HepG2 (cell line): Measurements from ENCODE around the gene ATXN7L2. TPM values are rescaled to one million over a fixed set of nuclear protein-coding genes. Genes with fewer than 3 reads are reported as not detected.

Experiments used
- AGO2 ChIP-seq: fragments of 200-400 bp; formaldehyde crosslinking; optimal IDR thresholded peaks from 2 replicates; pipeline ENCODE3; 2017; ENCODE audit warnings: mild to moderate bottlenecking, low read depth, low read length, moderate library complexity
- GZF1 ChIP-seq: sonication (generic); formaldehyde crosslinking; IDR thresholded peaks from 2 replicates; pipeline ENCODE4 v1.5.1; 2020; ENCODE audit warnings: mild to moderate bottlenecking, missing genetic modification reagents
- HOXD1 ChIP-seq: sonication (generic); formaldehyde crosslinking; IDR thresholded peaks from 2 replicates; pipeline ENCODE4 v1.5.0; 2020; ENCODE audit warnings: missing genetic modification reagents
- IRX3 ChIP-seq: sonication (generic); formaldehyde crosslinking; IDR thresholded peaks from 2 replicates; pipeline ENCODE4 v1.8.1; 2023; ENCODE audit warnings: mild to moderate bottlenecking, low read depth, missing genetic modification reagents, borderline replicate concordance
- NCOR1 ChIP-seq: fragments of 200-600 bp; sonication (generic); IDR thresholded peaks from 2 replicates; pipeline ENCODE4 v1.7.0; 2017; ENCODE audit warnings: antibody characterized with exemption, low read length, borderline replicate concordance
- SPEN ChIP-seq: sonication (generic); formaldehyde crosslinking; IDR thresholded peaks from 2 replicates; pipeline ENCODE4 v1.5.1; 2020; ENCODE audit warnings: low read depth, mild to moderate bottlenecking, missing genetic modification reagents
- TAF15 ChIP-seq: fragments of 200-400 bp; formaldehyde crosslinking; IDR thresholded peaks from one replicate; pipeline ENCODE4 v1.6.1; 2018; ENCODE audit warnings: mild to moderate bottlenecking, low read depth, low read length; ENCODE audit not compliant: poor library complexity, severe bottlenecking
- TCF12 ChIP-seq, 2 experiments: fragments of 450-650 bp in 1 of 2; sonication (generic) in 1 of 2; formaldehyde crosslinking in 1 of 2; IDR thresholded peaks; 2 replicates each; pipeline versions ENCODE4 v1.6.1 to v1.8.0; 2017 to 2022; ENCODE audit warnings: antibody characterized with exemption in 1 of 2, mild to moderate bottlenecking in 1 of 2, missing genetic modification reagents in 1 of 2, moderate library complexity in 1 of 2
- ZFP90 ChIP-seq: sonication (generic); formaldehyde crosslinking; IDR thresholded peaks from 2 replicates; pipeline ENCODE4 v1.8.0; 2022; ENCODE audit warnings: missing genetic modification reagents, mild to moderate bottlenecking, inconsistent platforms, borderline replicate concordance
- ZNF251 ChIP-seq: sonication (generic); formaldehyde crosslinking; IDR thresholded peaks from 2 replicates; pipeline ENCODE4 v1.9.0; 2021; ENCODE audit warnings: mild to moderate bottlenecking, missing genetic modification reagents
- ZNF337 ChIP-seq: sonication (generic); formaldehyde crosslinking; IDR thresholded peaks from 2 replicates; pipeline ENCODE4 v1.5.1; 2020; ENCODE audit warnings: missing genetic modification reagents, low read depth, mild to moderate bottlenecking, borderline replicate concordance
- ZNF484 ChIP-seq: sonication (generic); formaldehyde crosslinking; IDR thresholded peaks from 2 replicates; pipeline ENCODE4 v1.5.1; 2020; ENCODE audit warnings: mild to moderate bottlenecking, low read depth, missing genetic modification reagents, borderline replicate concordance
- polyA plus RNA-seq, 8 experiments: library from polyadenylated mRNA; depleted of rRNA in 3 of 8; stranded (reverse) in 7 of 8; unstranded in 1 of 8; fragments of >200 nt; fragmentation: Illumina TruSeq in 4 of 8; extraction: Trizol in 4 of 8; gene quantifications; 2 replicates each; pipeline versions ENCODE4 v1.2.1 to v1.2.3, GENCODE V29; 2011 to 2016; ENCODE audit warnings: low read depth in 4 of 8, missing spikeins in 1 of 8, mixed read lengths in 1 of 8; ENCODE audit not compliant: insufficient read depth in 1 of 8
- total RNA-seq, 5 experiments: library from RNA; depleted of rRNA; stranded (reverse); fragments of >200 nt; fragmentation: Illumina TruSeq; extraction: Trizol; gene quantifications; 2 replicates each; pipeline ENCODE4 v1.2.3, GENCODE V29; 2016; ENCODE audit warnings: low read depth in 1 of 5
- TF ChIP-seq, protein P1 (sequence below): IDR thresholded peaks from 2 replicates; pipeline ENCODE4 v1.6.1; 2012; ENCODE audit warnings: inconsistent platforms
- TF ChIP-seq, protein P2 (sequence below): sonication (generic); formaldehyde crosslinking; conservative IDR thresholded peaks from 2 replicates; pipeline ENCODE4 v1.4.0; 2020; ENCODE audit warnings: missing genetic modification reagents
- TF ChIP-seq, protein P3 (sequence below): sonication (generic); formaldehyde crosslinking; IDR thresholded peaks from 2 replicates; pipeline ENCODE4 v1.5.1; 2020; ENCODE audit warnings: mild to moderate bottlenecking, missing genetic modification reagents, borderline replicate concordance
- TF ChIP-seq, protein P4 (sequence below): sonication (generic); formaldehyde crosslinking; IDR thresholded peaks from 2 replicates; pipeline ENCODE4 v1.9.0; 2021; ENCODE audit warnings: missing genetic modification reagents, borderline replicate concordance

The ATXN7L2 gene
- total and polyA plus RNA-seq, 2 of the 13 experiments (the other 11 are each of a cell fraction or from before 2014, with no cell fraction given), result 2.7 to 2.8 TPM

DNA sequence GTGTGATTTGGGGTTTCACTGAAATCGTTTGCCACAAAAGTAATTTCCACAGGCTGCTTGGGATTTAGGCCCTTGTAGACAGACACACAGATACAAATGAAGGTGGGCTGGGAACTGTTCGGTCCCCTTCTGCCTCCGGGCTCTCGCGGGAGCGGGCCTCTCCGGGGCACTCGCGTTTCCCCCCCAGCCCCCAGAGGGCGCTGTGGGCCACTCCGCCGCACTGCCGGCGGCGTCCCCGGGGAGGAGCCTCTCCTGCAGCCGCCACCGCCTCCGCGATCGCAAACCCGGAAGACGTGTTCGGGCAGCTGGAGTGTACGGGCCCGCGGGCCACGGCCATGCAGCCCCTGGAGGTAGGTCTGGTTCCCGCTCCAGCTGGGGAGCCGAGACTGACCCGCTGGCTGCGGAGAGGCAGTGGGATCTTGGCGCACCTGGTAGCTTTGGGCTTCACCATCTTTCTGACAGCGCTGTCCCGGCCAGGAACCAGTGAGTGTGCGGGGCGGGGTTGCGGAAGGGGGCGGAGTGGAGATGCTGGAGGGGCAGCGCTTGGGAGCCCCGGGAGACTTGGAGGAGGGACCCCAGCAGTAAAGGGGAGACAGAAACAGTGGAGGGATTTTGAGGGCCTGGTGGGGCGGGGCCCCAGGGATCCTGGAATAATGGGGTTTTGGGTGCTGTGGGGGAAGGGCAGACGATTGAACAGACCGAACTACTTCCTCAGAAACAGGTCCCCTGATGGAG lies 10.3 kb downstream of the ATXN7L2 start, which contains the start of gene CYB561D1 (continued):
- TF ChIP-seq, protein P1, sequence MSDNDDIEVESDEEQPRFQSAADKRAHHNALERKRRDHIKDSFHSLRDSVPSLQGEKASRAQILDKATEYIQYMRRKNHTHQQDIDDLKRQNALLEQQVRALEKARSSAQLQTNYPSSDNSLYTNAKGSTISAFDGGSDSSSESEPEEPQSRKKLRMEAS, result peak; percentile 59
- TF ChIP-seq HOXD1 (CRISPR knock-in tag) (peak; percentile 75; the same call in 1 of the 2 replicates), ZNF337 (CRISPR knock-in tag) (no peak), IRX3 (CRISPR knock-in tag) (0 out of 2 replicates have a peak, but pooled peaks have one; percentile 59), TCF12 (IDR thresholded peaks at IDR 0.05) (no peak), TCF12 (CRISPR knock-in tag; IDR thresholded peaks at IDR 0.05) (no peak), TAF15 (peak; percentile 38), AGO2 (peak; percentile 84), GZF1 (peak; percentile 83), NCOR1 (no peak), ZNF484 (CRISPR knock-in tag) (no peak), ZNF251 (CRISPR knock-in tag) (no peak), ZFP90 (CRISPR knock-in tag) (peak; percentile 26; the same call in 1 of the 2 replicates), SPEN (CRISPR knock-in tag) (peak; percentile 68; the same call in 1 of the 2 replicates)
- TF ChIP-seq, protein P2, sequence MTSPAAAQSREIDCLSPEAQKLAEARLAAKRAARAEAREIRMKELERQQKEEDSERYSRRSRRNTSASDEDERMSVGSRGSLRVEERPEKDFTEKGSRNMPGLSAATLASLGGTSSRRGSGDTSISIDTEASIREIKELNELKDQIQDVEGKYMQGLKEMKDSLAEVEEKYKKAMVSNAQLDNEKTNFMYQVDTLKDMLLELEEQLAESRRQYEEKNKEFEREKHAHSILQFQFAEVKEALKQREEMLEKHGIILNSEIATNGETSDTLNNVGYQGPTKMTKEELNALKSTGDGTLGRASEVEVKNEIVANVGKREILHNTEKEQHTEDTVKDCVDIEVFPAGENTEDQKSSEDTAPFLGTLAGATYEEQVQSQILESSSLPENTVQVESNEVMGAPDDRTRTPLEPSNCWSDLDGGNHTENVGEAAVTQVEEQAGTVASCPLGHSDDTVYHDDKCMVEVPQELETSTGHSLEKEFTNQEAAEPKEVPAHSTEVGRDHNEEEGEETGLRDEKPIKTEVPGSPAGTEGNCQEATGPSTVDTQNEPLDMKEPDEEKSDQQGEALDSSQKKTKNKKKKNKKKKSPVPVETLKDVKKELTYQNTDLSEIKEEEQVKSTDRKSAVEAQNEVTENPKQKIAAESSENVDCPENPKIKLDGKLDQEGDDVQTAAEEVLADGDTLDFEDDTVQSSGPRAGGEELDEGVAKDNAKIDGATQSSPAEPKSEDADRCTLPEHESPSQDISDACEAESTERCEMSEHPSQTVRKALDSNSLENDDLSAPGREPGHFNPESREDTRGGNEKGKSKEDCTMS (CRISPR knock-in tag), result no peak
- TF ChIP-seq, protein P3, sequence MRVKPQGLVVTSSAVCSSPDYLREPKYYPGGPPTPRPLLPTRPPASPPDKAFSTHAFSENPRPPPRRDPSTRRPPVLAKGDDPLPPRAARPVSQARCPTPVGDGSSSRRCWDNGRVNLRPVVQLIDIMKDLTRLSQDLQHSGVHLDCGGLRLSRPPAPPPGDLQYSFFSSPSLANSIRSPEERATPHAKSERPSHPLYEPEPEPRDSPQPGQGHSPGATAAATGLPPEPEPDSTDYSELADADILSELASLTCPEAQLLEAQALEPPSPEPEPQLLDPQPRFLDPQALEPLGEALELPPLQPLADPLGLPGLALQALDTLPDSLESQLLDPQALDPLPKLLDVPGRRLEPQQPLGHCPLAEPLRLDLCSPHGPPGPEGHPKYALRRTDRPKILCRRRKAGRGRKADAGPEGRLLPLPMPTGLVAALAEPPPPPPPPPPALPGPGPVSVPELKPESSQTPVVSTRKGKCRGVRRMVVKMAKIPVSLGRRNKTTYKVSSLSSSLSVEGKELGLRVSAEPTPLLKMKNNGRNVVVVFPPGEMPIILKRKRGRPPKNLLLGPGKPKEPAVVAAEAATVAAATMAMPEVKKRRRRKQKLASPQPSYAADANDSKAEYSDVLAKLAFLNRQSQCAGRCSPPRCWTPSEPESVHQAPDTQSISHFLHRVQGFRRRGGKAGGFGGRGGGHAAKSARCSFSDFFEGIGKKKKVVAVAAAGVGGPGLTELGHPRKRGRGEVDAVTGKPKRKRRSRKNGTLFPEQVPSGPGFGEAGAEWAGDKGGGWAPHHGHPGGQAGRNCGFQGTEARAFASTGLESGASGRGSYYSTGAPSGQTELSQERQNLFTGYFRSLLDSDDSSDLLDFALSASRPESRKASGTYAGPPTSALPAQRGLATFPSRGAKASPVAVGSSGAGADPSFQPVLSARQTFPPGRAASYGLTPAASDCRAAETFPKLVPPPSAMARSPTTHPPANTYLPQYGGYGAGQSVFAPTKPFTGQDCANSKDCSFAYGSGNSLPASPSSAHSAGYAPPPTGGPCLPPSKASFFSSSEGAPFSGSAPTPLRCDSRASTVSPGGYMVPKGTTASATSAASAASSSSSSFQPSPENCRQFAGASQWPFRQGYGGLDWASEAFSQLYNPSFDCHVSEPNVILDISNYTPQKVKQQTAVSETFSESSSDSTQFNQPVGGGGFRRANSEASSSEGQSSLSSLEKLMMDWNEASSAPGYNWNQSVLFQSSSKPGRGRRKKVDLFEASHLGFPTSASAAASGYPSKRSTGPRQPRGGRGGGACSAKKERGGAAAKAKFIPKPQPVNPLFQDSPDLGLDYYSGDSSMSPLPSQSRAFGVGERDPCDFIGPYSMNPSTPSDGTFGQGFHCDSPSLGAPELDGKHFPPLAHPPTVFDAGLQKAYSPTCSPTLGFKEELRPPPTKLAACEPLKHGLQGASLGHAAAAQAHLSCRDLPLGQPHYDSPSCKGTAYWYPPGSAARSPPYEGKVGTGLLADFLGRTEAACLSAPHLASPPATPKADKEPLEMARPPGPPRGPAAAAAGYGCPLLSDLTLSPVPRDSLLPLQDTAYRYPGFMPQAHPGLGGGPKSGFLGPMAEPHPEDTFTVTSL (CRISPR knock-in tag), result no peak
- TF ChIP-seq, protein P4, sequence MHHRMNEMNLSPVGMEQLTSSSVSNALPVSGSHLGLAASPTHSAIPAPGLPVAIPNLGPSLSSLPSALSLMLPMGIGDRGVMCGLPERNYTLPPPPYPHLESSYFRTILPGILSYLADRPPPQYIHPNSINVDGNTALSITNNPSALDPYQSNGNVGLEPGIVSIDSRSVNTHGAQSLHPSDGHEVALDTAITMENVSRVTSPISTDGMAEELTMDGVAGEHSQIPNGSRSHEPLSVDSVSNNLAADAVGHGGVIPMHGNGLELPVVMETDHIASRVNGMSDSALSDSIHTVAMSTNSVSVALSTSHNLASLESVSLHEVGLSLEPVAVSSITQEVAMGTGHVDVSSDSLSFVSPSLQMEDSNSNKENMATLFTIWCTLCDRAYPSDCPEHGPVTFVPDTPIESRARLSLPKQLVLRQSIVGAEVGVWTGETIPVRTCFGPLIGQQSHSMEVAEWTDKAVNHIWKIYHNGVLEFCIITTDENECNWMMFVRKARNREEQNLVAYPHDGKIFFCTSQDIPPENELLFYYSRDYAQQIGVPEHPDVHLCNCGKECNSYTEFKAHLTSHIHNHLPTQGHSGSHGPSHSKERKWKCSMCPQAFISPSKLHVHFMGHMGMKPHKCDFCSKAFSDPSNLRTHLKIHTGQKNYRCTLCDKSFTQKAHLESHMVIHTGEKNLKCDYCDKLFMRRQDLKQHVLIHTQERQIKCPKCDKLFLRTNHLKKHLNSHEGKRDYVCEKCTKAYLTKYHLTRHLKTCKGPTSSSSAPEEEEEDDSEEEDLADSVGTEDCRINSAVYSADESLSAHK, result no peak
